Neural cell (in vitro differentiated cells): ENCODE measurements around the gene PRM2. TPM values are rescaled to one million over a fixed set of nuclear protein-coding genes. Genes with fewer than 3 reads are reported as not detected.

Experiments
- H2AFZ ChIP-seq: fragments of 200-600, 300-800 bp; sonication (generic), shearing (Covaris generic); 2 replicates; pipeline ENCODE4 v1.6.0; 2014; ENCODE audit warnings: low read depth, mild to moderate bottlenecking, antibody characterized with exemption, low read length, moderate library complexity
- H3F3A ChIP-seq: fragments of 200-600 bp; shearing (Covaris generic); 2 replicates; pipeline ENCODE4 v1.6.1; 2016; ENCODE audit warnings: mild to moderate bottlenecking, moderate library complexity, mixed read lengths, antibody characterized with exemption, low read length; ENCODE audit not compliant: insufficient read depth, poor library complexity, severe bottlenecking
- H3K27ac ChIP-seq: fragments of 200-600, 300-800 bp; sonication (generic), shearing (Covaris generic); 2 replicates; pipeline ENCODE4 v1.5.1; 2014; ENCODE audit warnings: mild to moderate bottlenecking, low read length, moderate library complexity
- H3K27me3 ChIP-seq: fragments of 300-800, 200-600 bp; sonication (generic), shearing (Covaris generic); 2 replicates; pipeline ENCODE4 v1.6.0; 2014; ENCODE audit warnings: mild to moderate bottlenecking, low read depth, low read length, moderate library complexity; ENCODE audit not compliant: insufficient read depth
- H3K36me3 ChIP-seq: fragments of 300-800, 200-600 bp; sonication (generic), shearing (Covaris generic); 2 replicates; pipeline ENCODE4 v1.5.1; 2014; ENCODE audit warnings: mild to moderate bottlenecking, antibody characterized with exemption, low read length, moderate library complexity; ENCODE audit not compliant: insufficient read depth
- H3K4me2 ChIP-seq: fragments of 300-800, 200-600 bp; sonication (generic), shearing (Covaris generic); 2 replicates; pipeline ENCODE4 v1.6.0; 2014; ENCODE audit warnings: mild to moderate bottlenecking, low read length
- H3K4me3 ChIP-seq: fragments of 300-800, 200-600 bp; sonication (generic), shearing (Covaris generic); 2 replicates; pipeline ENCODE4 v1.5.1; 2014; ENCODE audit warnings: mild to moderate bottlenecking, low read length, moderate library complexity
- H3K79me2 ChIP-seq: fragments of 200-600 bp; shearing (Covaris generic); replicated peaks from 2 replicates; pipeline ENCODE4 v1.6.0; 2014; ENCODE audit warnings: mild to moderate bottlenecking, low read length, moderate library complexity; ENCODE audit not compliant: insufficient read depth
- H3K9ac ChIP-seq: fragments of 300-800, 200-600 bp; sonication (generic), shearing (Covaris generic); 2 replicates; pipeline ENCODE4 v1.6.1; 2016; ENCODE audit warnings: mild to moderate bottlenecking, low read length, mixed read lengths
- H3K9me2 ChIP-seq: fragments of 200-600 bp; shearing (Covaris generic); 2 replicates; pipeline ENCODE4 v1.6.1; 2016; ENCODE audit warnings: mild to moderate bottlenecking, low read length, mixed read lengths; ENCODE audit not compliant: insufficient read depth
- H3K9me3 ChIP-seq: fragments of 200-600, 300-800 bp; sonication (generic), shearing (Covaris generic); 2 replicates; pipeline ENCODE4 v1.6.1; 2016; ENCODE audit warnings: mild to moderate bottlenecking, mixed run types, low read length, moderate library complexity, mixed read lengths
- H4K20me1 ChIP-seq: fragments of 200-600 bp; shearing (Covaris generic); 2 replicates; pipeline ENCODE4 v1.6.1; 2016; ENCODE audit warnings: mild to moderate bottlenecking, mixed run types; ENCODE audit not compliant: insufficient read depth
- CTCF ChIP-seq: fragments of 450-650 bp; IDR thresholded peaks from 2 replicates; pipeline ENCODE4 v1.5.1; 2014; ENCODE audit warnings: antibody characterized with exemption, mild to moderate bottlenecking, moderate library complexity; ENCODE audit not compliant: poor library complexity, severe bottlenecking
- EP300 ChIP-seq: fragments of 450-650 bp; conservative IDR thresholded peaks from 2 replicates; pipeline ENCODE4 v1.6.1; 2014; ENCODE audit warnings: antibody characterized with exemption, mild to moderate bottlenecking, moderate library complexity; ENCODE audit not compliant: poor library complexity, severe bottlenecking
- EZH2 ChIP-seq: fragments of 200-600, 300-800 bp; shearing (Covaris generic), sonication (generic); IDR thresholded peaks from 2 replicates; pipeline ENCODE4 v1.6.1; 2014; ENCODE audit warnings: antibody characterized with exemption, low read length, borderline replicate concordance, mild to moderate bottlenecking; ENCODE audit not compliant: insufficient read depth, poor library complexity, severe bottlenecking
- MXI1 ChIP-seq: fragments of 450-650 bp; conservative IDR thresholded peaks from 2 replicates; pipeline ENCODE4 v1.6.1; 2014; ENCODE audit warnings: antibody characterized with exemption, mild to moderate bottlenecking; ENCODE audit not compliant: poor library complexity, severe bottlenecking
- POLR2AphosphoS5 ChIP-seq: IDR thresholded peaks from 2 replicates; pipeline ENCODE4 v1.6.1; 2012
- RAD21 ChIP-seq: fragments of 450-650 bp; conservative IDR thresholded peaks from 2 replicates; pipeline ENCODE4 v1.6.1; 2014; ENCODE audit warnings: antibody characterized with exemption, mild to moderate bottlenecking, moderate library complexity
- REST ChIP-seq: IDR thresholded peaks from 2 replicates; pipeline ENCODE4 v1.6.1; 2012; ENCODE audit warnings: borderline replicate concordance
- SMC3 ChIP-seq: fragments of 450-650 bp; conservative IDR thresholded peaks from 2 replicates; pipeline ENCODE4 v1.6.1; 2014; ENCODE audit warnings: antibody characterized with exemption, mild to moderate bottlenecking, moderate library complexity; ENCODE audit not compliant: poor library complexity
- TAF1 ChIP-seq: IDR thresholded peaks from 2 replicates; pipeline ENCODE4 v1.6.1; 2012; ENCODE audit warnings: low read depth
- polyA plus RNA-seq: library from polyadenylated mRNA; depleted of rRNA; stranded (reverse); fragments of >200 nt; gene quantifications from 2 replicates; pipeline ENCODE4 v1.2.3, GENCODE V29; 2014
- small RNA-seq, 3 experiments: library from RNA; depleted of rRNA; stranded (forward); fragments of <200 nt; gene quantifications; one replicate each; pipeline ENCODE3, GENCODE V24; 2012

PRM2 gene
- polyA plus RNA-seq, 1 donor from 2014 or later = not detected

GRCh38 chr16:11225677-11226549, 50.4 kb downstream of the PRM2 start:
- Histone ChIP-seq H3F3A (no peaks in the 10 kb centered on the region), H3K9me2 (no peaks in the 10 kb centered on the region), H3K4me3 (no peak overlapping the region), H3K9ac (no peak overlapping the region), H3K79me2 (no peaks in the 10 kb centered on the region), H3K27me3 (no peaks in the 10 kb centered on the region), H3K27ac (no peak overlapping the region), H3K9me3 (no peaks in the 10 kb centered on the region), H3K4me2 (no peak overlapping the region), H3K36me3 (no peaks in the 10 kb centered on the region), H4K20me1 (no peaks in the 10 kb centered on the region), H2AFZ (no peak overlapping the region)
- TF ChIP-seq EZH2 (no peak), TAF1 (no peak), SMC3 (no peak), RAD21 (no peak), REST (no peak), EP300 (no peak), MXI1 (no peak), CTCF (no peak), POLR2AphosphoS5 (no peak)

Small RNA genes lying within 50 kb of the gene (small RNA-seq; reads per million reads assigned to genes)
- gene MIR548H2 (0 reads per million in 3 experiments), gene RF00019 (0 to 1.2 (median 0) reads per million in 3 experiments), gene RF00554 (0 to 1.5 (median 0) reads per million in 3 experiments)

Other genes starting within 250 kb of the PRM2 start
- not detected in 2 replicates for gene SOCS1, start 20.3 kb downstream of the PRM2 start, polyA plus RNA-seq
- not detected in 2 replicates for gene TNP2, start 7.2 kb downstream of the PRM2 start, polyA plus RNA-seq
- not detected in 2 replicates for gene PRM3, start 2.9 kb downstream of the PRM2 start, polyA plus RNA-seq
- gene PRM1, start 4.8 kb upstream of the PRM2 start, polyA plus RNA-seq = not detected in 2 replicates
- 0.48 and 1.6 TPM in 2 replicates for gene RMI2, start 69.0 kb upstream of the PRM2 start, polyA plus RNA-seq